NT2/D1 (cell line): ENCODE measurements around the gene MGAT5B.

ENCODE experiments used
- SUZ12 ChIP-seq: IDR thresholded peaks from 2 replicates; pipeline ENCODE4 v1.6.1; 2011; ENCODE audit not compliant: insufficient read length, insufficient read depth; ENCODE audit errors: extremely low read depth
- ZNF274 ChIP-seq: IDR thresholded peaks from 2 replicates; pipeline ENCODE4 v1.6.1; 2011; ENCODE audit warnings: mild to moderate bottlenecking, low read depth, low read length

GRCh38 chr17:76966016-76966415 is 97.8 kb downstream of the MGAT5B start:
- TF ChIP-seq ZNF274 (no peak), SUZ12 (no peak)
